T-helper 9 cell (primary cell): Measurements from ENCODE around the gene GMEB2.
"Not testable (repeated sequence)": the region's sequence is repeated elsewhere in the genome, so short reads cannot be mapped to it uniquely, and the experiment has no call there.

Experiments used
- DNase-seq: peaks from one replicate; pipeline ENCODE4 v3.0.0-alpha.2; 2020

Gene GMEB2

GRCh38 chr20:63587256-63587655 lies 39.6 kb downstream of the GMEB2 start:
- no peak for DNase-seq

GRCh38 chr20:63586797-63587196 lies 40.1 kb downstream of the GMEB2 start:
- DNase-seq: no peak

GRCh38 chr20:63585616-63586565 lies 41.0 kb downstream of the GMEB2 start:
- DNase-seq: no peak

DNA sequence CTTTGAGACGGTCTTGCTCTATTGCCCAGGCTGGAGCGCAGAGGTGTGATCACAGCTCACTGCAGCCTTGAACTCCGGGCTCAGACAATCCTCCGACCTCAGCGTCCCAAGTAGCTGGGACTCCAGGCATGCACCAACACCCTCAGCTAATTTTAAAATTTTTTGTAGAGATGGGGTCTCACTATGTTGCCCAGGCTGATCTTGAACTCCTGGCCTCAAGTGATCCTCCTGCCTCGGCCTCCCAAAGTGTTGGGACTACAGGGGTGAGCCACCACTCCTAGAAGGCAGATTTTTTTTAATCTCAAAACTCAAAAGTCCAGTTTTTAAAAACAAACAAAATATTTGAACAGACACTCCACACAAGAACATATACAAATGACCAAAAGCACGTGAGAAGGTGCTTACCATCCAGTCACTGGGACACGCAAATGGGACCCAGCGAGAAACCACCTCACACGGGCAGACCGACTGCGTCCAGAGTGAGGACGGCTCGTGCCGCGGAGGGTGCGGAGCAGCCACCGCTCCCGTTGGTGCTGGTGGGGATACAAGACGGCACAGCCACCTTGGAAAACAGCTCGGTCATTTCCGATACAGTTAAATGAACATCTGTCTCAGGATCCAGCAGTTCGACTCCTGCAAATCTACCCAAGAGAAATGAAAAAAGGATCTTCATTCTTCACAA lies 44.4 kb downstream of the GMEB2 start:
- DNase-seq: no peak

GRCh38 chr20:63580796-63581461 lies 46.0 kb downstream of the GMEB2 start:
- DNase-seq: peak; percentile 55

GRCh38 chr20:63579017-63579694 lies 47.7 kb downstream of the GMEB2 start:
- no peak for DNase-seq

- no peak for DNase-seq
Measured at GRCh38 chr20:63578224-63579016, 48.5 kb downstream of the GMEB2 start.

- DNase-seq: no peak
Measured at GRCh38 chr20:63577317-63577894, 49.5 kb downstream of the GMEB2 start.

- DNase-seq: no peak
Measured at GRCh38 chr20:63576311-63576710, 50.6 kb downstream of the GMEB2 start.

DNA sequence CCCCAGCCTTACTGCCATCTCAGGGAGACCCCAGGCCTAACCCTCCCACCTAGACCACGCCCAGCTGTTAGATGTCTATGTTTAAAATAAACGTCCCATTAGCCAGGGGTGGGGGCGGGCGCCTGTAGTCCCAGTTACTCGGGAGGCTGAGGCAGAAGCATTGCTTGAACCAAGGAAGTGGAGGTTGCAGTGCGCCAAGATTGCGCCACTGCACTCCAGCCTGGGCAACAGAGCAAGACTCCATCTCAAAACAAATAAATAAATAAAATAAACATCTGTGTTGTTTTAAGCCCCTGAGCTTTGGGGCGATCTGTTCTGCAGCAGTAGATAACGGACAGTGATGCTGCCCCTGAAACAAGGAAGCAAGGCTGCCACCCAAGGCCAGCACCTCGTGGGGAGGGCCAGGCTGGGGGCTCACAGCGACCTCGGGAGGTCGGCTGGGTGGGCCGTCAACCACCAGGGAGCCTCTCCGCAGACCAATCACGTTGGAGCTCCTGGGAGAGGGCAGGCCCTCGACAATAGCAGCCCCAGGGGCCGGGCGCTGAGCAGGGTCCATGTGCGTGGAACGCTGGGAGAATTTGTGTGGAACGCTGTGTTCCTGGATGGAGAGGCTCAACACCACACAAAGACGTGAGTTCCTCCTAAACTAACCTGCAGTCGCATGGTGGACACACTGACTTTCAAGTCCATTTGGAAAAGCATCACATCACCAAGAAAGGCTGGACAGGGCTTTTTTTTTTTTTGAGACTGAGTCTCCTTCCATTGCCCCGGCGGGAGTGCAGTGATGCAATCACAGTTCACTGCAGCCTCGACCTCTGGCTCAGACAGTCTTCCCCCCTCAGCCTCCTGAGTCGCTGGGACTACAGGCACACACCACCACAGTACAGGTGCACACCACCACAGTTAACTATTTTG lies 51.8 kb downstream of the GMEB2 start:
- DNase-seq: no peak

DNA sequence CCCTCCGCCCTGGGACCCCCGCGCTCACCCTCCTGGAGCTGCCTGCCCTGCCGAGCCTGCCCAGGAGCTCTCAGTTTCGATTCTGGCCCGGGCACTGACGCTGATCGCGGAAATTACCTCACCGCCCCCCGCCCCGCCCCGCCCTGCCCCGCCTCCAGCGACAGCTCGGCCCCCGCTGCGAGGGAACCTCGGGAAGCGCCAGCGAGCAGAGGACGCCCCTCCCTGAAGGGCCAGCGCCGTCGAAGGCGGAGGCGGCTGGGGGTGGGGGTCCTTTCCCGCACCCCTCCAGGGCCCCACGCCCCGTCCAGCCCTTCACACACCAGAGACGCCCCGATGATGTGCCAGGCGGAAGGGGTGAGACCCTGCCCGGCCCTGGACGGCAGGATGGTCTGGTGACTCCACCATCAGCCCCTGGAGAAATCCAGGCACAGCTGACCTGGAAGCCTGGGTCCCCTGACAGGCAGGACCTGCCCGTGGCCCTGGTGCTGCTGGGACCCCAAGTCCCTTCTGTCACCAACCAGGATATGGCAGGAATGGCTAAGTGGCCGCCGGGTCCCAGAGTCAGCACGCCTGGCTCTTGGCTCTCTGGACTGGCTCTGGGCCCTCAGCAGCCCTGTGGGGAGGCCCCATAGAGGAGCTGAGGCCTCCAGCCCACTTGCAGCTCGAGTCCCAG lies 52.6 kb downstream of the GMEB2 start, which contains the start of gene HELZ2:
TSS of gene HELZ2 (minus strand) at position 84 of the 673 bp plus-strand sequence. CDS start 1,854 bp downstream, outside the sequence.
- DNase-seq: peak; percentile 65

DNA sequence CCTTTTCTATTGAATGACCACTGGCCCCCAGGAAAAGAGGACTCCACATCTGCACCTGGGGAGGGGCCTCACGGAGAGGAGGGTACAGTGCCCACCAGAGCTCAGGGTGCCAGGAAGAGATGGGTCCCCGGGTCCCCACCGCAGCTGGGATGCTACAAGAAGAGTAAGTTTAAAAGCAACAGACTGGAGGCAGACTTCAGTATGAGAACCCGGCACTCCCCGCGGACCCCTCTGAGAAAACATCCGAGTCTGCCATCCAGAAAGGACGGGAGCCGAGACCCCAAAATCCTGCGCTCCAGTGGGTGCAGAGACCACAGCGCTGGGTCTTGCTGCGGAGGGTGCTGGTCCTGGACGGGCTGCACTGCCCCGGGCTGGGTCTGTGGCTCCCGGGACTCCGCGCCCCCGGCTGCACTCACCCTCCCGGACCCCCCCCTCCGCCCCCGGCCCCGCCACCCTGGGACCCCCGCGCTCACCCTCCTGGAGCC lies 53.2 kb downstream of the GMEB2 start:
- no peak for DNase-seq

DNA sequence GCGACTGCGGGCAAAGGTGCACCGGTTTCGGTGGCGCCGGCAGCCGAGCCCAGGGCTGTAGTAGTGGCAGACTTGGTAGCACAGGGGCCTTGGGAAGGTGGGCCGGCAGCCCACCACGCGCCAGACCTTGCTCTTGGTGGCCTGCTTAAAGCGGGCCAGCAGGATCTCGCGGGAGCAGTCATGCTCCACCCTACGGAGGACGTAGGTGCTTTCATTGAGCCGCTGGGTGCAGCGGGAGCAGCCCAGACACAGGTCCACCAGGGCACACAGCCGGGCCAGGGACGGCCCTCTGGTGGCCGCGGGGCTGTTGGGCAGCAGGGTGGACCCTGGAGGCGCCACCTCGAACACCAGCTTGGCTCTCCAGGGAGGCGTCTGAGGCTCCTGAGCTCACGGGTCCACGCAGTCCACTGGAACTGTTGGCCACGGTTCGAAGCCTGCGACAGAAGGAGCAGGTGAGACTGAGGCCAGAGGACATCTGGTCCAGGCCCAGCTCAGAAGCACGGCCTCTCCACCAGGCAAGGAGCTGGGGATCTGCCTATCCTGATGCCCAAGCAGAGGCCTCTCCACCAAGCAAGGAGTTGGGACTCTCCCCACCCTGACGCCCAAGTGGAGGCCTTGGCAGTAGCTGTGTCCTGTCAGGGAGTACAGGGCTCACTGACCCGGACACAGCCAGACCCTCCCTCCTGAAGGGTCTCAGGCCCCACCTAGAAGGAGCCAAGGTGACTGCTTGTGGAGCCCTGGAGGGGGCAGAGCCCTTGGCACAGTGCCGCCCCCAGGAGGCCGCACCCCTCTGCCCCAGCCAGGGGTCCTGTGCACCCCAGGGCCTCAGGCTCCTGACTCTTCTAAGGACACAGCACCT lies 53.9 kb downstream of the GMEB2 start:
- no peak for DNase-seq

DNA sequence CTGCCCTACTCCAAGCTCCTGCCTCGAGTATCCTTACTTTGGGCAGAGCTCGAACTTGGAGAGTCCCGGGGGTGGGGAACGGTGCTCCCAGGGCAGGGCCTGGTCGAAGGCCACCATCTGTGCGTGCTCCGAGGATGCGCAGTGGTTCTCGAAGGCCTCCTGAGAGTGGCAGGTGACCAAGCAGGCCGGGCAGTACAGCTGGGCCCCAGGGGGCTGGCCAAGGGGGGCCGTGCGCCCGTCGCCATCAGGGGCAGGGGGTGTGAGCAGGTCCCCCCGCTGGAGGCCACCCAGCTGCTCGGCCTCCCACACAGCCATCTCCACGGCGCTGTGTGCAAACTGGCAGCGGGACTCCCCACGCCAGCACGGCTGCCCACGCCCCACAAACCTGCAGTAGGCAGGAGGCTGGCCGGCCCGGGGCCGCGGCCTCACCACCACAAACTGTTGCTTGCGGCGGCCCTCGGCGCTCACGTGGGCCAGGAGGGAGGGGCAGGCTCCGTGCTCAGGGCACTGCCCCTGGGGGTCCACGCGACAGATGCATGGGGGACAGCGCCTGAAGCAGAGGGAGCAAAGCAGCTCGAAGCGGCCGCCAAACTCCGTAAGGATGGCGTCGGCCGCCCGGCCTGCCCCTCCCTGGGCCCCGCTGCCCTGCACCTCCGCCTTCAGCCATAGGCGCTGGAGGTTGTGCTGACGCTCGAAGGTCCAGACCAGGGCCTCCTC lies 54.7 kb downstream of the GMEB2 start:
- no peak for DNase-seq

DNA sequence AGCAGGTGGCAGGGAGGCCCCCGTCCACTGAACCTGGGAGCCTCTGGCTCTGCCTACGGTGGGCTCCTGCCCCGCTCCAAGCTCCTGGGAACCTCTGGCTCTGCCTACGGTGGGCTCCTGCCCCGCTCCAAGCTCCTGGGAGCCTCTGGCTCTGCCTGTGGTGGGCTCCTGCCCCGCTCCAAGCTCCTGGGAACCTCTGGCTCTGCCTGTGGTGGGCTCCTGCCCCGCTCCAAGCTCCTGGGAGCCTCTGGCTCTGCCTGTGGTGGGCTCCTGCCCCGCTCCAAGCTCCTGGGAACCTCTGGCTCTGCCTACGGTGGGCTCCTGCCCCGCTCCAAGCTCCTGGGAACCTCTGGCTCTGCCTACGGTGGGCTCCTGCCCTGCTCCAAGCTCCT lies 55.8 kb downstream of the GMEB2 start:
- not testable (repeated sequence) for DNase-seq

DNA sequence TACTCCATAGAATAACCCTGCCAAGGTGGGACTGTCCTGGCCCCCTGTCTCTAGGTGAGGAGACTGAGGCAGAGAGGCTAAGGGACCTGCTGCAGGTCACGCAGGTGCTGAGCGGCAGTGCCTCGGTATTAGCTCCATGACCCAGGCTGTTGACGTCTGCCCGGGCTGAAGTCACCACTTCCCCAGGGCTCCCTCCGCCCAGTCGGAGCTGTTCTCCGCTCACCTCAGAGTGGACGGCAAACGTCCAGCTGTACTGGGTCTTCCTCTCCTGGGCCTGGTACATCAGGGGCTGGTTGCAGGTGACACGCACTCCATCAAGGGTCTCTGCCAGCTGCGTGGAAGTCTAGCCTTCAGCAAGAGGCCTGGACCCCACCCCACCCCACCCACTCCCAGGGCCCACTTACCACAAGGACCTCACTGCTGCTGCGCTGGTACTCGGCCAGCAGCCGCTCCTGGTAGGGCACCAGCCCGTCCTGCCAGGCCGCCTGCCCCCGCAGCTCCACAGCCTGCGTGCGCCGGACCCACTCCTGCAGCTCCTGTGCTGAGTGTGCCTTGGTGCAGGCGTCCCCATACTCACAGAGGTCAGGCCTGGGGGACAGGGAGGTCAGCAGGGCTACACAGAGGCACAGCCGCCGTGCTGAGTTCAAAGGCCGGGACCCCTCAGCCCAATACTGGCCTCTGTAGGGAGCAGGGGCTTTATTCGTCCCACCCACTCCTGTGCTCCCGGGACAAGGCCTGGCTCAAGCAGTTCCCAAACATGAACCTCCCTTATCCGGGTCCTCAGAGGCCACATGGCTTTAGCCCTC lies 56.4 kb downstream of the GMEB2 start:
- no peak for DNase-seq
